ENCODE data around the gene CENPQ. TPM values are rescaled to one million over a fixed set of nuclear protein-coding genes. Genes with fewer than 3 reads are reported as not detected.

The CENPQ gene
- total and polyA plus RNA-seq, 2 of the 13 experiments (the other 11 are each of a cell fraction or from before 2014, with no cell fraction given): 9.1 to 20.1 TPM

- TF ChIP-seq MATR3 (CRISPR knock-in tag; IDR thresholded peaks at IDR 0.05): no peak
- TF ChIP-seq HNRNPL (IDR thresholded peaks at IDR 0.05; ENCODE audit: low read depth, low read length): no peak
- TF ChIP-seq KLF16 (CRISPR knock-in tag; IDR thresholded peaks at IDR 0.05): peak in 1 of 2 experiments; percentile 99; a peak in 2 of 4 replicates
- peak; percentile 84 for TF ChIP-seq SIX4 (CRISPR knock-in tag; IDR thresholded peaks at IDR 0.05)
- TF ChIP-seq ZBTB2 (CRISPR knock-in tag; IDR thresholded peaks at IDR 0.05; ENCODE audit: low read depth): no peak
- 0 out of 2 replicates have a peak, but pooled peaks have one; percentile 10 for TF ChIP-seq MTF2 (CRISPR knock-in tag; IDR thresholded peaks at IDR 0.05; ENCODE audit: borderline replicate concordance)
- peak; percentile 82 for TF ChIP-seq ZNF431 (CRISPR knock-in tag; IDR thresholded peaks at IDR 0.05; ENCODE audit: borderline replicate concordance, low read depth)
- TF ChIP-seq AKAP8 (CRISPR knock-in tag; IDR thresholded peaks at IDR 0.05): peak; percentile 80; the same call in 1 of the 2 replicates
- no peak for TF ChIP-seq USF2 (IDR thresholded peaks at IDR 0.05; ENCODE audit: low read depth, low read length)
- no peak for TF ChIP-seq USF2 (CRISPR knock-in tag; IDR thresholded peaks at IDR 0.05; ENCODE audit: borderline replicate concordance)
- peak; percentile 97 for TF ChIP-seq HDAC2 (CRISPR knock-in tag; IDR thresholded peaks at IDR 0.05)
- no peak for TF ChIP-seq SRSF4 (IDR thresholded peaks at IDR 0.05; ENCODE audit: low read depth, low read length, poor library complexity, severe bottlenecking)
- TF ChIP-seq ZNF180 (CRISPR knock-in tag; IDR thresholded peaks at IDR 0.05; ENCODE audit: borderline replicate concordance, low read depth): 0 out of 2 replicates have a peak, but pooled peaks have one; percentile 8
- TF ChIP-seq MLX (CRISPR knock-in tag; IDR thresholded peaks at IDR 0.05): peak; percentile 26; the same call in 1 of the 2 replicates
- no peak for TF ChIP-seq CCAR2 (optimal IDR thresholded peaks at IDR 0.05; ENCODE audit: low read depth, low read length)
- TF ChIP-seq ELF4 (CRISPR knock-in tag; IDR thresholded peaks at IDR 0.05; ENCODE audit: borderline replicate concordance): peak; percentile 59; the same call in 1 of the 2 replicates
- TF ChIP-seq KLF11 (CRISPR knock-in tag; IDR thresholded peaks at IDR 0.05): peak; percentile 99; the same call in 1 of the 2 replicates
- TF ChIP-seq ZNF44 (CRISPR knock-in tag; IDR thresholded peaks at IDR 0.05): no peak
- no peak for TF ChIP-seq RAD51 (IDR thresholded peaks at IDR 0.05; ENCODE audit: borderline replicate concordance)
- peak; percentile 96; the same call in 1 of the 2 replicates for TF ChIP-seq KAT7 (CRISPR knock-in tag; IDR thresholded peaks at IDR 0.05; ENCODE audit: borderline replicate concordance)
- peak; percentile 6 for TF ChIP-seq SRSF1 (optimal IDR thresholded peaks at IDR 0.05; ENCODE audit: low read depth, low read length)
- peak; percentile 86; the same call in 1 of the 2 replicates for TF ChIP-seq BORCS8-MEF2B (CRISPR knock-in tag; IDR thresholded peaks at IDR 0.05)
- no peak for TF ChIP-seq NFIC (IDR thresholded peaks at IDR 0.05; ENCODE audit: low read length)
- no peak for TF ChIP-seq ZNF296 (CRISPR knock-in tag; conservative IDR thresholded peaks at IDR 0.05)
- peak; percentile 93; the same call in 1 of the 2 replicates for TF ChIP-seq ZGPAT (CRISPR knock-in tag; IDR thresholded peaks at IDR 0.05)
- TF ChIP-seq SOX5 (CRISPR knock-in tag; IDR thresholded peaks at IDR 0.05; ENCODE audit: borderline replicate concordance): peak; percentile 62; the same call in 1 of the 2 replicates
Measured at GRCh38 chr6:49462927-49463611, at the start of gene CENPQ, which contains the start of gene MMUT (continued).
